AG04450 (cell line): Measurements from ENCODE around the gene B4GALNT3. TPM values are rescaled to one million over a fixed set of nuclear protein-coding genes. Genes with fewer than 3 reads are reported as not detected.

Experiments used
- CTCF ChIA-PET: fragments of 300-600, 350-600 bp; formaldehyde crosslinking; extraction: SDS; loops from one replicate; lab custom pipeline; 2022; ENCODE audit warnings: antibody characterized with exemption, inconsistent platforms; lab: Charles Lee
- POLR2A ChIA-PET: fragments of 350-600 bp; formaldehyde crosslinking; extraction: SDS; loops from one replicate; lab custom pipeline; 2021; ENCODE audit warnings: antibody characterized with exemption, inconsistent platforms; lab: Yijun Ruan, JAX
- DNase-seq: peaks from one replicate; pipeline ENCODE4 v3.0.0-alpha.2; 2011; ENCODE audit warnings: low read depth, low spot score
- H3K27ac ChIP-seq: one replicate; pipeline ENCODE4 v1.5.1; 2012; ENCODE audit warnings: low read depth, low read length, control low read depth
- H3K27me3 ChIP-seq: one replicate; pipeline ENCODE4 v1.6.0; 2012; ENCODE audit warnings: low read length; ENCODE audit not compliant: control insufficient read depth, insufficient read depth
- H3K4me3 ChIP-seq: 2 replicates; pipeline ENCODE4 v1.5.1; 2011; ENCODE audit warnings: mild to moderate bottlenecking, low read depth, low read length, control low read depth
- H3K9me3 ChIP-seq: 2 replicates; pipeline ENCODE4 v1.5.1; 2012; ENCODE audit warnings: low read length; ENCODE audit not compliant: control insufficient read depth, insufficient read depth
- polyA plus RNA-seq: library from polyadenylated mRNA; depleted of rRNA; stranded (reverse); fragments of >200 nt; gene quantifications from 2 replicates; pipeline ENCODE4 v1.2.3, GENCODE V29; 2011
- TF ChIP-seq, protein P1 (sequence below): IDR thresholded peaks from 2 replicates; pipeline ENCODE4 v1.5.1; 2011; ENCODE audit warnings: low read depth, low read length, control low read depth, inconsistent platforms

B4GALNT3 gene
- polyA plus RNA-seq, 1 experiment = not detected

DNA sequence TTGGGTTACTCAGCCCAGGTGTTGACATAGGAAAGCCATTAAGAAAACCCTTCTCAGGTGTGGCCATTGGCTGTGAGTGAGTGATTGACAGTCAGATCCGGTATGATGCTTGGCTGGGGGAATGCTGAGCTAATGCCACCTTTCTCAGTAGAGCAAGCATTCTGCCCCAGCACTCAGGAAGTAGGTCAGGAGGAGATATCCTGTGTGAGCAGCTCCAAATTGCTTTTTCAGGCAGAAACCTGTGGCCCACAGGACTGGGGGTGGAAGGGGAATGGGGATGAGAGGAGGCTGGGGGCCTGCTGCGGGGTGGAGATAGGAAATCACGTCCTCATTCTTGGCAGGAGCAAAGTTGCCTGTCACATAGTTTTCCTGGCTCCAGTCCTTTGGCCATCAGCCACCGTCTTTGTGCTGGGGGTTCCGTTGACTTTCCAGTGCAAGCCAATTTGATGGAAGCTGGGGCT is 147.8 kb downstream of the B4GALNT3 start:
- peaks cover 2% of the 10 kb centered on the region for H3K27me3 ChIP-seq
- no peak for DNase-seq
- H3K9me3 ChIP-seq = no peaks in the 10 kb centered on the region
- CTCF ChIA-PET = no interaction called here
- H3K27ac ChIP-seq = no peak overlapping the region
- POLR2A ChIA-PET = no interaction called here
- TF ChIP-seq, protein P1, sequence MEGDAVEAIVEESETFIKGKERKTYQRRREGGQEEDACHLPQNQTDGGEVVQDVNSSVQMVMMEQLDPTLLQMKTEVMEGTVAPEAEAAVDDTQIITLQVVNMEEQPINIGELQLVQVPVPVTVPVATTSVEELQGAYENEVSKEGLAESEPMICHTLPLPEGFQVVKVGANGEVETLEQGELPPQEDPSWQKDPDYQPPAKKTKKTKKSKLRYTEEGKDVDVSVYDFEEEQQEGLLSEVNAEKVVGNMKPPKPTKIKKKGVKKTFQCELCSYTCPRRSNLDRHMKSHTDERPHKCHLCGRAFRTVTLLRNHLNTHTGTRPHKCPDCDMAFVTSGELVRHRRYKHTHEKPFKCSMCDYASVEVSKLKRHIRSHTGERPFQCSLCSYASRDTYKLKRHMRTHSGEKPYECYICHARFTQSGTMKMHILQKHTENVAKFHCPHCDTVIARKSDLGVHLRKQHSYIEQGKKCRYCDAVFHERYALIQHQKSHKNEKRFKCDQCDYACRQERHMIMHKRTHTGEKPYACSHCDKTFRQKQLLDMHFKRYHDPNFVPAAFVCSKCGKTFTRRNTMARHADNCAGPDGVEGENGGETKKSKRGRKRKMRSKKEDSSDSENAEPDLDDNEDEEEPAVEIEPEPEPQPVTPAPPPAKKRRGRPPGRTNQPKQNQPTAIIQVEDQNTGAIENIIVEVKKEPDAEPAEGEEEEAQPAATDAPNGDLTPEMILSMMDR = no peak
- H3K4me3 ChIP-seq = no peak overlapping the region

DNA sequence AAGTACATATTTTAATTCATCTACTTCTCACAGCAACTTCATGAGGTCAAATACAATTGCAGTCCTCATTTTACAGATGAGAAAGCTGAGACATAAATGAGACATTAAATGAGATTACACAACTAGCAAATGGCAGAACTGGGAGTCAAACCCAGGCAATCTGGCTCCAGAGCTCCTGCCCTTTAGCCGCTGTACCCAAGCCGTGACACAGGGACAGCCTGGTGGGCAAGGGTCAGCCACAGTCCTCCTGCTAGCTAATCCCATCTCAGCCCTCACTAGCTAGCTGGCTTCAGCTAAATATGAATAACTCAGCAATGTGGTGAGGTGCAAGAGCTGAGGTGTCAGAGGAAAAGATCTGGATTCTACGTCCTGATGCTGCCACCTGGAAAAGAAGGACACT is 148.7 kb downstream of the B4GALNT3 start:
- peaks cover 2% of the 10 kb centered on the region for H3K27me3 ChIP-seq
- no peak overlapping the region for H3K27ac ChIP-seq
- DNase-seq = no peak
- POLR2A ChIA-PET = no interaction called here
- no peak overlapping the region for H3K4me3 ChIP-seq
- CTCF ChIA-PET = no interaction called here
- no peaks in the 10 kb centered on the region for H3K9me3 ChIP-seq
- TF ChIP-seq, protein P1 = no peak

DNA sequence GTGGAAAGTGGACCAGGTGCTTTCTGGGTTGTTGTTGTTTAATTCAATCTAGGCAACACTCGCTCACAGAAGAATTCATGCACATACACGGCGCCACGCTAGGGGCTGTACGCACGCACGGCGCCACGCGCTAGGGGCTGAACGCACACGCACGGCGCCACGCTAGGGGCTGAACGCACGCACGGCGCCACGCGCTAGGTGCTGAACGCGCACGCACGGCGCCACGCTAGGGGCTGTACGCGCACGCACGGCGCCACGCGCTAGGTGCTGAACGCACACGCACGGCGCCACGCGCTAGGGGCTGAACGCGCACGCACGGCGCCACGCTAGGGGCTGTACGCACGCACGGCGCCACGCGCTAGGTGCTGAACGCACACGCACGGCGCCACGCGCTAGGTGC is 149.2 kb downstream of the B4GALNT3 start:
- H3K27ac ChIP-seq = no peak overlapping the region
- peaks cover 2% of the 10 kb centered on the region for H3K27me3 ChIP-seq
- DNase-seq = no peak
- H3K9me3 ChIP-seq = no peaks in the 10 kb centered on the region
- ChIA-PET POLR2A (no interaction called here), CTCF (no interaction called here)
- TF ChIP-seq, protein P1 = no peak
- H3K4me3 ChIP-seq = no peak overlapping the region

DNA sequence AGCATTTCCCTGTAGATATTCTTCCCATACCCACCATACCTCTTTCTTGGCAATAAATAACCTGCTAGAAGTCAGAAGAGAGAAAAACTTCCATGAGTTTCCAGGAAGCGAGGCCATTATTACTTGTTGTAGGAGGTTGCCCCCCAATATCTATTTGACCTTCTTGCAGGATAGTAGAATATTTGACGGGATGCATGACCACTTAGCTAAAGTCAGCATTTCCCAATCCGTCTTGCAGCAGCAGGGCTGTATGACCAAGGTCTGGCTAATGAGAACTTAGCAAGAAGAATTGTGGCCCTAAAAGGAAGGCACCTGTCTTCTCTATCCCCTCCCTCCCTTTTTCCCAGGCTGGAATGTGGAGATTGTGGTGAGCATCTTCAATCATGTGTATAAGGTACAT is 152.0 kb downstream of the B4GALNT3 start:
- POLR2A ChIA-PET = no interaction called here
- Histone ChIP-seq H3K9me3 (no peaks in the 10 kb centered on the region), H3K27ac (no peak overlapping the region), H3K27me3 (peaks cover 2% of the 10 kb centered on the region), H3K4me3 (no peak overlapping the region)
- CTCF ChIA-PET = interaction anchor here (0.9 kb wide), 1 partner anchor 35 kb away, joined by 3 read pairs; no protein-coding TSS in a partner anchor
- TF ChIP-seq, protein P1 = no peak
- DNase-seq = no peak

DNA sequence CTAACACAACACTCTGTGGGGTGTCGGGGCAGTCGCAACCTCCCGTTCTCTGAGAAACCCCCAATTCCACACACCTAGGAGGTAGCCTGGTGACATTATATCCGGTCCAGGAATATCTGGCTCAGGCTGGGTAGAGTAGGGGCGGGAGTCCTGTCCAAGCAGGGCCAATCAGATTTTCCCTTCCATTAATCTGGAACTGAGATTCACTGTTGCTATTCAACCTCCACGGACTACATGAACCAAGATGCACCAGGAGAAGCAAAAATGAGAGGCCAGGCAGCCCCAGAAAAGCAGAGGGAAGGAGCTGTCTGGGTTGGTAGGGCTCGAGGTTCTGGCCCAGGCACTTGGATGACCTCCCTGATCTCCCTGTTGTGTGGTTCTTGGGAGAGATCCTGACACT is 152.6 kb downstream of the B4GALNT3 start:
- ChIA-PET CTCF (interaction anchor here (0.9 kb wide), 1 partner anchor 35 kb away, joined by 3 read pairs; no protein-coding TSS in a partner anchor), POLR2A (no interaction called here)
- Histone ChIP-seq H3K27me3 (peaks cover 3% of the 10 kb centered on the region), H3K27ac (no peak overlapping the region), H3K9me3 (no peaks in the 10 kb centered on the region), H3K4me3 (no peak overlapping the region)
- TF ChIP-seq, protein P1 = no peak
- DNase-seq = no peak
